HL-60 (cell line): Measurements from ENCODE around the gene ZBTB12.

Experiments
- DNase-seq, 2 experiments: peaks; one replicate each; pipeline ENCODE4 v3.0.0-alpha.2; 2010 to 2020; ENCODE audit warnings: low read depth in 1 of 2, low spot score in 1 of 2
- H3K27ac ChIP-seq: fragments of 250-450 bp; sonication (Bioruptor Pico); replicated peaks from 2 replicates; pipeline ENCODE4 v1.5.1; 2020; ENCODE audit warnings: mild to moderate bottlenecking, moderate library complexity
- H3K27me3 ChIP-seq: fragments of 250-450 bp; sonication (Bioruptor Pico); 2 replicates; pipeline ENCODE4 v1.5.1; 2021; ENCODE audit warnings: mild to moderate bottlenecking, moderate library complexity; ENCODE audit not compliant: insufficient read depth, poor library complexity, severe bottlenecking
- H3K4me3 ChIP-seq: replicated peaks from 2 replicates; pipeline ENCODE4 v1.5.1; 2011; ENCODE audit warnings: mild to moderate bottlenecking, control low read depth, low read length; ENCODE audit not compliant: insufficient read depth
- GABPA ChIP-seq: IDR thresholded peaks from 2 replicates; pipeline ENCODE4 v1.6.1; 2012; ENCODE audit warnings: low read depth
- POLR2AphosphoS5 ChIP-seq: IDR thresholded peaks from 2 replicates; pipeline ENCODE4 v1.6.1; 2012; ENCODE audit warnings: low read depth
- SPI1 ChIP-seq: IDR thresholded peaks from 2 replicates; pipeline ENCODE4 v1.6.1; 2012; ENCODE audit warnings: low read depth, mild to moderate bottlenecking, borderline replicate concordance
- TF ChIP-seq, protein P1 (sequence below): IDR thresholded peaks from 2 replicates; pipeline ENCODE4 v1.6.1; 2012; ENCODE audit warnings: low read depth; ENCODE audit not compliant: insufficient replicate concordance
- TF ChIP-seq, protein P2 (sequence below): IDR thresholded peaks from one replicate; pipeline ENCODE4 v1.5.1; 2011; ENCODE audit warnings: low read length, control low read depth, inconsistent platforms; ENCODE audit not compliant: insufficient read depth

Gene ZBTB12

DNA sequence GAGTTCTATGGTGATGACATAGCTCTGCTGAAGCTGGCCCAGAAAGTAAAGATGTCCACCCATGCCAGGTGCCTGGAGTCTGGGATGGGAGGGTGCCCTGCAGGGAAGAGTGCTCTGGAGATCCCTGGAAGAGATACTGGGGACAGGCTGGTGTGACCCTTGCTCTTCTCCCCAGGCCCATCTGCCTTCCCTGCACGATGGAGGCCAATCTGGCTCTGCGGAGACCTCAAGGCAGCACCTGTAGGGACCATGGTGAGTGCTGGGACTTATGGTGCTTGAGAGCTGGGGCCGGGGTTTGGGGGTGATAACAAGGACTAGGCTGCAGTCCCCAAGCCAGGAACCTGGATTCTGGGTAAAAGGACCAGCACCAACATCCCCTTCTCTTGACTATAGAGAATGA lies 41.9 kb upstream of the ZBTB12 start:
- no peak for DNase-seq
- Histone ChIP-seq H3K27ac (no peak overlapping the region), H3K27me3 (peaks cover 4% of the 10 kb centered on the region), H3K4me3 (no peak overlapping the region)
- TF ChIP-seq GABPA (no peak), SPI1 (no peak), POLR2AphosphoS5 (no peak)
- TF ChIP-seq, protein P1, sequence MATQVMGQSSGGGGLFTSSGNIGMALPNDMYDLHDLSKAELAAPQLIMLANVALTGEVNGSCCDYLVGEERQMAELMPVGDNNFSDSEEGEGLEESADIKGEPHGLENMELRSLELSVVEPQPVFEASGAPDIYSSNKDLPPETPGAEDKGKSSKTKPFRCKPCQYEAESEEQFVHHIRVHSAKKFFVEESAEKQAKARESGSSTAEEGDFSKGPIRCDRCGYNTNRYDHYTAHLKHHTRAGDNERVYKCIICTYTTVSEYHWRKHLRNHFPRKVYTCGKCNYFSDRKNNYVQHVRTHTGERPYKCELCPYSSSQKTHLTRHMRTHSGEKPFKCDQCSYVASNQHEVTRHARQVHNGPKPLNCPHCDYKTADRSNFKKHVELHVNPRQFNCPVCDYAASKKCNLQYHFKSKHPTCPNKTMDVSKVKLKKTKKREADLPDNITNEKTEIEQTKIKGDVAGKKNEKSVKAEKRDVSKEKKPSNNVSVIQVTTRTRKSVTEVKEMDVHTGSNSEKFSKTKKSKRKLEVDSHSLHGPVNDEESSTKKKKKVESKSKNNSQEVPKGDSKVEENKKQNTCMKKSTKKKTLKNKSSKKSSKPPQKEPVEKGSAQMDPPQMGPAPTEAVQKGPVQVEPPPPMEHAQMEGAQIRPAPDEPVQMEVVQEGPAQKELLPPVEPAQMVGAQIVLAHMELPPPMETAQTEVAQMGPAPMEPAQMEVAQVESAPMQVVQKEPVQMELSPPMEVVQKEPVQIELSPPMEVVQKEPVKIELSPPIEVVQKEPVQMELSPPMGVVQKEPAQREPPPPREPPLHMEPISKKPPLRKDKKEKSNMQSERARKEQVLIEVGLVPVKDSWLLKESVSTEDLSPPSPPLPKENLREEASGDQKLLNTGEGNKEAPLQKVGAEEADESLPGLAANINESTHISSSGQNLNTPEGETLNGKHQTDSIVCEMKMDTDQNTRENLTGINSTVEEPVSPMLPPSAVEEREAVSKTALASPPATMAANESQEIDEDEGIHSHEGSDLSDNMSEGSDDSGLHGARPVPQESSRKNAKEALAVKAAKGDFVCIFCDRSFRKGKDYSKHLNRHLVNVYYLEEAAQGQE: no peak
- TF ChIP-seq, protein P2, sequence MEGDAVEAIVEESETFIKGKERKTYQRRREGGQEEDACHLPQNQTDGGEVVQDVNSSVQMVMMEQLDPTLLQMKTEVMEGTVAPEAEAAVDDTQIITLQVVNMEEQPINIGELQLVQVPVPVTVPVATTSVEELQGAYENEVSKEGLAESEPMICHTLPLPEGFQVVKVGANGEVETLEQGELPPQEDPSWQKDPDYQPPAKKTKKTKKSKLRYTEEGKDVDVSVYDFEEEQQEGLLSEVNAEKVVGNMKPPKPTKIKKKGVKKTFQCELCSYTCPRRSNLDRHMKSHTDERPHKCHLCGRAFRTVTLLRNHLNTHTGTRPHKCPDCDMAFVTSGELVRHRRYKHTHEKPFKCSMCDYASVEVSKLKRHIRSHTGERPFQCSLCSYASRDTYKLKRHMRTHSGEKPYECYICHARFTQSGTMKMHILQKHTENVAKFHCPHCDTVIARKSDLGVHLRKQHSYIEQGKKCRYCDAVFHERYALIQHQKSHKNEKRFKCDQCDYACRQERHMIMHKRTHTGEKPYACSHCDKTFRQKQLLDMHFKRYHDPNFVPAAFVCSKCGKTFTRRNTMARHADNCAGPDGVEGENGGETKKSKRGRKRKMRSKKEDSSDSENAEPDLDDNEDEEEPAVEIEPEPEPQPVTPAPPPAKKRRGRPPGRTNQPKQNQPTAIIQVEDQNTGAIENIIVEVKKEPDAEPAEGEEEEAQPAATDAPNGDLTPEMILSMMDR: no peak

DNA sequence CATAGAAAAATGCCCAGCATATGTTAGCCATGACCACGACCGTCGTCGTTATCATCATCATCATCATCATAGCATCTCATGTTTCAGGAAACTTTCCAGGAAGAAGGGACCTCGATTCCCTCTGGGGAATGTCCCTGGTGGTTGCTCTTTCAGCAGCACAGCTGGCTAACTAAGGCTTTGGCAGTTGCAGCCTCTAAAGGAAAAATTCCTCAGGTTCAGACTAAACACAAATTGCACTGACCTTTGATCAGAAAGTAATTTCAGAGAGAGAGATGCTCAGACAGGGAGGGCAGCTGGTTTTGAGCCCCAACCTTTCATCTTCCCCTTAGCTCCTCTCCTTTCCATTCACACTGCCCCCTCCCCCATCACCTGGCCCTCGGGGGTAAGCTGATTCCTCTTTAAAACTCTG lies 38.4 kb upstream of the ZBTB12 start:
- peaks cover 4% of the 10 kb centered on the region for H3K27me3 ChIP-seq
- TF ChIP-seq, protein P1: no peak
- TF ChIP-seq POLR2AphosphoS5: no peak
- no peak for TF ChIP-seq GABPA
- no peak for TF ChIP-seq SPI1
- TF ChIP-seq, protein P2: no peak
- H3K4me3 ChIP-seq: no peak overlapping the region
- H3K27ac ChIP-seq: no peak overlapping the region
- no peak for DNase-seq

DNA sequence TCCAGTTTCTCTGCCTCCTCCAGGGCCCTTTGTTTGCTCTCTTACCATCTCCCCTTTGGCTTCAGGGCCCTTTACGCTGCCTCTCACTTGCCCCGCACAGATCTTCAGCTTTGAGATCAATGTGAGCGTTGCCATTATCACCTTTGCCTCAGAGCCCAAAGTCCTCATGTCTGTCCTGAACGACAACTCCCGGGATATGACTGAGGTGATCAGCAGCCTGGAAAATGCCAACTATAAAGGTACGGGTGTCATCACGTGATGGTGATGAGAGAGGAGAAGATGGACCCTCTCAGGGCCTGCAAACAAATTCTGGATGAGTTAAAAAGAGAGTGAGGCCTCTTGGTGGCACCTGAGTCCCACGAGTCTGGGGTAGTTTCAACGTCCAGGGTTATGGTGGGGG lies 33.9 kb upstream of the ZBTB12 start:
- no peak for DNase-seq
- Histone ChIP-seq H3K27ac (no peak overlapping the region), H3K27me3 (no peaks in the 10 kb centered on the region), H3K4me3 (no peak overlapping the region)
- no peak for TF ChIP-seq SPI1
- TF ChIP-seq, protein P1: no peak
- TF ChIP-seq, protein P2: no peak
- no peak for TF ChIP-seq POLR2AphosphoS5
- no peak for TF ChIP-seq GABPA
